ENCODE measurements around the gene SEC22C.

SEC22C gene

GRCh38 chr3:42502429-42503250 is 79.1 kb downstream of the SEC22C start, which contains the start of gene VIPR1:
VIPR1 (plus strand) TSS chr3:42502643; CDS start chr3:42502736, 93 bp downstream.
- TF ChIP-seq REST (IDR thresholded peaks at IDR 0.05; ENCODE audit: insufficient read depth in 1 of 2, low read depth in 2 of 2, low read length in 2 of 2), result no peak
- no peak for TF ChIP-seq POLR2AphosphoS5 (IDR thresholded peaks at IDR 0.05; ENCODE audit: low read depth, low read length)
- TF ChIP-seq FOXP2 (optimal IDR thresholded peaks at IDR 0.05; ENCODE audit: borderline replicate concordance, extremely low read depth, extremely low read length, insufficient read depth), result no peak
- no peak for TF ChIP-seq SIN3A (IDR thresholded peaks at IDR 0.05; ENCODE audit: borderline replicate concordance, insufficient read depth, low read length)
- no peak for TF ChIP-seq TAF1 (IDR thresholded peaks at IDR 0.05; ENCODE audit: borderline replicate concordance, insufficient read depth, low read length)

- TF ChIP-seq SIN3A (IDR thresholded peaks at IDR 0.05; ENCODE audit: borderline replicate concordance, insufficient read depth, low read length) (no peak), FOXP2 (optimal IDR thresholded peaks at IDR 0.05; ENCODE audit: borderline replicate concordance, extremely low read depth, extremely low read length, insufficient read depth) (no peak), TAF1 (IDR thresholded peaks at IDR 0.05; ENCODE audit: borderline replicate concordance, insufficient read depth, low read length) (no peak), POLR2AphosphoS5 (IDR thresholded peaks at IDR 0.05; ENCODE audit: low read depth, low read length) (no peak), REST (IDR thresholded peaks at IDR 0.05; ENCODE audit: insufficient read depth in 1 of 2, low read depth in 2 of 2, low read length in 2 of 2) (no peak)
Measured at GRCh38 chr3:42501681-42502428, 79.9 kb downstream of the SEC22C start.

GRCh38 chr3:42501321-42501680 is 80.5 kb downstream of the SEC22C start:
- no peak for TF ChIP-seq REST (IDR thresholded peaks at IDR 0.05; ENCODE audit: insufficient read depth in 1 of 2, low read depth in 2 of 2, low read length in 2 of 2)
- TF ChIP-seq POLR2AphosphoS5 (IDR thresholded peaks at IDR 0.05; ENCODE audit: low read depth, low read length), result no peak
- TF ChIP-seq FOXP2 (optimal IDR thresholded peaks at IDR 0.05; ENCODE audit: borderline replicate concordance, extremely low read depth, extremely low read length, insufficient read depth), result no peak
- no peak for TF ChIP-seq SIN3A (IDR thresholded peaks at IDR 0.05; ENCODE audit: borderline replicate concordance, insufficient read depth, low read length)
- no peak for TF ChIP-seq TAF1 (IDR thresholded peaks at IDR 0.05; ENCODE audit: borderline replicate concordance, insufficient read depth, low read length)

GRCh38 chr3:42500909-42501308 is 80.9 kb downstream of the SEC22C start:
- no peak for TF ChIP-seq TAF1 (IDR thresholded peaks at IDR 0.05; ENCODE audit: borderline replicate concordance, insufficient read depth, low read length)
- no peak for TF ChIP-seq SIN3A (IDR thresholded peaks at IDR 0.05; ENCODE audit: borderline replicate concordance, insufficient read depth, low read length)
- no peak for TF ChIP-seq REST (IDR thresholded peaks at IDR 0.05; ENCODE audit: insufficient read depth in 1 of 2, low read depth in 2 of 2, low read length in 2 of 2)
- TF ChIP-seq FOXP2 (optimal IDR thresholded peaks at IDR 0.05; ENCODE audit: borderline replicate concordance, extremely low read depth, extremely low read length, insufficient read depth), result no peak
- no peak for TF ChIP-seq POLR2AphosphoS5 (IDR thresholded peaks at IDR 0.05; ENCODE audit: low read depth, low read length)
